ENCODE measurements around the gene ATP2B2.
"Not testable (repeated sequence)": the region's sequence is repeated elsewhere in the genome, so short reads cannot be mapped to it uniquely, and the experiment has no call there.

The ATP2B2 gene

GRCh38 chr3:10315101-10315500 lies 190.3 kb downstream of the ATP2B2 start:
- in situ Hi-C loops (cut with HindIII; ENCODE audit: low sequenced_read_pairs), result no loop called here

GRCh38 chr3:10312861-10313260 lies 192.5 kb downstream of the ATP2B2 start:
- in situ Hi-C loops (cut with HindIII; ENCODE audit: low sequenced_read_pairs), result no loop called here

GRCh38 chr3:10312391-10312790 lies 193.0 kb downstream of the ATP2B2 start:
- in situ Hi-C loops (cut with HindIII; ENCODE audit: low sequenced_read_pairs), result no loop called here

GRCh38 chr3:10311710-10312109 lies 193.7 kb downstream of the ATP2B2 start:
- in situ Hi-C loops (cut with HindIII; ENCODE audit: low sequenced_read_pairs), result no loop called here

- in situ Hi-C loops (cut with HindIII; ENCODE audit: low sequenced_read_pairs), result no loop called here
Observed at GRCh38 chr3:10310578-10310977, 194.8 kb downstream of the ATP2B2 start.

GRCh38 chr3:10309736-10310135 lies 195.7 kb downstream of the ATP2B2 start:
- in situ Hi-C loops (cut with HindIII; ENCODE audit: low sequenced_read_pairs), result no loop called here

GRCh38 chr3:10308678-10309077 lies 196.7 kb downstream of the ATP2B2 start:
- in situ Hi-C loops (cut with HindIII; ENCODE audit: low sequenced_read_pairs), result no loop called here

GRCh38 chr3:10306156-10306555 lies 199.2 kb downstream of the ATP2B2 start:
- in situ Hi-C loops (cut with HindIII; ENCODE audit: low sequenced_read_pairs), result no loop called here

GRCh38 chr3:10305331-10305902 lies 200.0 kb downstream of the ATP2B2 start:
- in situ Hi-C loops (cut with HindIII; ENCODE audit: low sequenced_read_pairs), result no loop called here

- in situ Hi-C loops (cut with HindIII; ENCODE audit: low sequenced_read_pairs), result no loop called here
Observed at GRCh38 chr3:10304905-10305304, 200.5 kb downstream of the ATP2B2 start.

GRCh38 chr3:10303785-10304184 lies 201.6 kb downstream of the ATP2B2 start:
- in situ Hi-C loops (cut with HindIII; ENCODE audit: low sequenced_read_pairs), result no loop called here

- in situ Hi-C loops (cut with HindIII; ENCODE audit: low sequenced_read_pairs), result no loop called here
Observed at GRCh38 chr3:10303105-10303504, 202.3 kb downstream of the ATP2B2 start.

GRCh38 chr3:10300087-10300486 lies 205.3 kb downstream of the ATP2B2 start:
- in situ Hi-C loops (cut with HindIII; ENCODE audit: low sequenced_read_pairs), result no loop called here

GRCh38 chr3:10299679-10300078 lies 205.7 kb downstream of the ATP2B2 start:
- in situ Hi-C loops (cut with HindIII; ENCODE audit: low sequenced_read_pairs), result no loop called here

- in situ Hi-C loops (cut with HindIII; ENCODE audit: low sequenced_read_pairs), result no loop called here
Observed at GRCh38 chr3:10299175-10299574, 206.2 kb downstream of the ATP2B2 start.

GRCh38 chr3:10298064-10298463 lies 207.3 kb downstream of the ATP2B2 start:
- in situ Hi-C loops (cut with HindIII; ENCODE audit: low sequenced_read_pairs), result not testable (repeated sequence)

- in situ Hi-C loops (cut with HindIII; ENCODE audit: low sequenced_read_pairs), result no loop called here
Observed at GRCh38 chr3:10294030-10294586, 211.3 kb downstream of the ATP2B2 start.

GRCh38 chr3:10292505-10293419 lies 212.6 kb downstream of the ATP2B2 start, which contains the start of gene GHRL:
GHRL (minus strand) TSS chr3:10292947; CDS start chr3:10290180, 2,767 bp downstream.
- in situ Hi-C loops (cut with HindIII; ENCODE audit: low sequenced_read_pairs), result no loop called here

- in situ Hi-C loops (cut with HindIII; ENCODE audit: low sequenced_read_pairs), result no loop called here
Observed at GRCh38 chr3:10291641-10292040, 213.7 kb downstream of the ATP2B2 start.

- in situ Hi-C loops (cut with HindIII; ENCODE audit: low sequenced_read_pairs), result no loop called here
Observed at GRCh38 chr3:10290481-10291176, 214.8 kb downstream of the ATP2B2 start.

GRCh38 chr3:10289787-10290355 lies 215.5 kb downstream of the ATP2B2 start:
- in situ Hi-C loops (cut with HindIII; ENCODE audit: low sequenced_read_pairs), result no loop called here
